H9 (cell line): ENCODE data around the gene MYH8. TPM values are rescaled to one million over a fixed set of nuclear protein-coding genes. Genes with fewer than 3 reads are reported as not detected.

Experiments
- DNase-seq: peaks from one replicate; pipeline ENCODE4 v3.0.0-alpha.2; 2017
- H2AFZ ChIP-seq: one replicate; pipeline ENCODE4 v1.6.1; 2013; ENCODE audit warnings: mild to moderate bottlenecking, low read length, control low read depth, moderate library complexity
- H2AK5ac ChIP-seq: 2 replicates; pipeline ENCODE4 v1.6.1; 2013; ENCODE audit warnings: low read length, control low read depth, mixed read lengths; ENCODE audit not compliant: insufficient read length
- H2BK120ac ChIP-seq: one replicate; pipeline ENCODE4 v1.6.1; 2013; ENCODE audit warnings: low read depth, mild to moderate bottlenecking, low read length, control low read depth, inconsistent platforms; ENCODE audit not compliant: poor library complexity, severe bottlenecking
- H2BK12ac ChIP-seq: 2 replicates; pipeline ENCODE4 v1.6.1; 2013; ENCODE audit warnings: low read length, control low read depth, mixed read lengths, low read depth; ENCODE audit not compliant: insufficient read length
- H2BK15ac ChIP-seq: 2 replicates; pipeline ENCODE4 v1.6.1; 2013; ENCODE audit warnings: low read depth, low read length, control low read depth
- H2BK20ac ChIP-seq: one replicate; pipeline ENCODE4 v1.6.1; 2013; ENCODE audit warnings: low read depth, mild to moderate bottlenecking, low read length, control low read depth, inconsistent platforms; ENCODE audit not compliant: poor library complexity, severe bottlenecking
- H2BK5ac ChIP-seq: 2 replicates; pipeline ENCODE4 v1.6.1; 2013; ENCODE audit warnings: low read length, control low read depth, mixed read lengths; ENCODE audit not compliant: insufficient read length
- H3K14ac ChIP-seq: 2 replicates; pipeline ENCODE4 v1.6.1; 2013; ENCODE audit warnings: low read length, control low read depth; ENCODE audit not compliant: insufficient read depth
- H3K18ac ChIP-seq: 2 replicates; pipeline ENCODE4 v1.6.1; 2013; ENCODE audit warnings: low read depth, mild to moderate bottlenecking, mixed read lengths, low read length, control low read depth; ENCODE audit not compliant: insufficient read length
- H3K23ac ChIP-seq: 2 replicates; pipeline ENCODE4 v1.6.1; 2013; ENCODE audit warnings: low read length, control low read depth, mixed read lengths, low read depth; ENCODE audit not compliant: insufficient read length
- H3K23me2 ChIP-seq: 2 replicates; pipeline ENCODE4 v1.6.1; 2013; ENCODE audit warnings: low read depth, mild to moderate bottlenecking, mixed read lengths, low read length, control low read depth; ENCODE audit not compliant: insufficient read length, poor library complexity, severe bottlenecking
- H3K27ac ChIP-seq: 2 replicates; pipeline ENCODE4 v1.5.1; 2013; ENCODE audit warnings: low read length, control low read depth, mixed read lengths, low read depth; ENCODE audit not compliant: insufficient read length
- H3K27me3 ChIP-seq: 2 replicates; pipeline ENCODE4 v1.6.1; 2013; ENCODE audit warnings: low read length, control low read depth, inconsistent platforms; ENCODE audit not compliant: insufficient read depth
- H3K4ac ChIP-seq: 2 replicates; pipeline ENCODE4 v1.6.1; 2013; ENCODE audit warnings: low read depth, mild to moderate bottlenecking, control low read depth, inconsistent platforms, low read length, moderate library complexity
- H3K4me1 ChIP-seq: 2 replicates; pipeline ENCODE4 v1.6.1; 2013; ENCODE audit warnings: low read length, control low read depth, inconsistent platforms; ENCODE audit not compliant: insufficient read depth
- H3K4me2 ChIP-seq: 2 replicates; pipeline ENCODE4 v1.6.1; 2013; ENCODE audit warnings: low read length, control low read depth, mixed read lengths; ENCODE audit not compliant: insufficient read length, insufficient read depth
- H3K56ac ChIP-seq: 2 replicates; pipeline ENCODE4 v1.6.1; 2013; ENCODE audit warnings: low read depth, mild to moderate bottlenecking, mixed read lengths, low read length, control low read depth; ENCODE audit not compliant: insufficient read length
- H3K79me1 ChIP-seq: 2 replicates; pipeline ENCODE4 v1.6.1; 2013; ENCODE audit warnings: low read depth, mild to moderate bottlenecking, moderate library complexity, low read length, control low read depth, inconsistent platforms; ENCODE audit not compliant: insufficient read depth, poor library complexity, severe bottlenecking
- H3K79me2 ChIP-seq: 2 replicates; pipeline ENCODE4 v1.6.1; 2013; ENCODE audit warnings: low read length, control low read depth, inconsistent platforms; ENCODE audit not compliant: insufficient read depth
- H3K9ac ChIP-seq: 2 replicates; pipeline ENCODE4 v1.6.1; 2013; ENCODE audit warnings: low read length, control low read depth, mixed read lengths; ENCODE audit not compliant: insufficient read length; ENCODE audit errors: extremely low read depth
- H3K9me3 ChIP-seq: one replicate; pipeline ENCODE4 v1.6.1; 2013; ENCODE audit warnings: low read depth, low read length, inconsistent platforms; ENCODE audit not compliant: control insufficient read depth
- H3T11ph ChIP-seq: one replicate; pipeline ENCODE4 v1.6.1; 2013; ENCODE audit warnings: mild to moderate bottlenecking, low read length, control low read depth, inconsistent platforms
- H4K20me1 ChIP-seq: one replicate; pipeline ENCODE4 v1.6.1; 2013; ENCODE audit not compliant: control insufficient read depth, insufficient read length, insufficient read depth
- H4K5ac ChIP-seq: 2 replicates; pipeline ENCODE4 v1.6.1; 2013; ENCODE audit warnings: low read depth, mild to moderate bottlenecking, mixed read lengths, low read length, control low read depth; ENCODE audit not compliant: insufficient read length
- H4K8ac ChIP-seq: replicated peaks from 2 replicates; pipeline ENCODE4 v1.6.1; 2013; ENCODE audit warnings: low read length, control low read depth, mixed read lengths, low read depth; ENCODE audit not compliant: insufficient read length
- H4K91ac ChIP-seq: 2 replicates; pipeline ENCODE4 v1.6.1; 2013; ENCODE audit warnings: low read depth, mild to moderate bottlenecking, moderate library complexity, mixed read lengths, low read length, control low read depth; ENCODE audit not compliant: insufficient read length
- H3K27ac Mint-ChIP-seq, 3 experiments: 2 replicates in 2 of 3; 3 replicates in 1 of 3; pipeline ENCODE4 v1.8.0; 2020 to 2021; ENCODE audit warnings: mixed read lengths in 3 of 3, mild to moderate bottlenecking in 1 of 3, moderate library complexity in 1 of 3
- H3K27me3 Mint-ChIP-seq: 2 replicates; pipeline ENCODE4 v1.8.0; 2021; ENCODE audit warnings: low read depth, mild to moderate bottlenecking, moderate library complexity, mixed read lengths
- H3K36me3 Mint-ChIP-seq, 3 experiments: 2 replicates in 2 of 3; 3 replicates in 1 of 3; pipeline ENCODE4 v1.8.0; 2020 to 2021; ENCODE audit warnings: low read depth in 3 of 3, mixed read lengths in 3 of 3; ENCODE audit not compliant: insufficient read depth in 1 of 3
- H3K4me1 Mint-ChIP-seq, 2 experiments: 2 replicates each; pipeline ENCODE4 v1.8.0; 2020; ENCODE audit warnings: mixed read lengths in 2 of 2
- H3K4me3 Mint-ChIP-seq, 2 experiments: 2 replicates in 1 of 2; 3 replicates in 1 of 2; pipeline ENCODE4 v1.8.0; 2020 to 2021; ENCODE audit warnings: mild to moderate bottlenecking in 2 of 2, mixed read lengths in 2 of 2, moderate library complexity in 1 of 2
- H3K9me3 Mint-ChIP-seq, 2 experiments: 2 replicates in 1 of 2; 3 replicates in 1 of 2; pipeline ENCODE4 v1.8.0; 2020; ENCODE audit warnings: mild to moderate bottlenecking in 2 of 2, mixed read lengths in 2 of 2, moderate library complexity in 1 of 2
- CTCF ChIP-seq: fragments of 200-600 bp; sonication (generic); conservative IDR thresholded peaks from 3 replicates; pipeline ENCODE4 v1.8.0; 2021; ENCODE audit warnings: antibody characterized with exemption, mild to moderate bottlenecking
- WGBS: extraction: QIAGEN DNeasy Blood & Tissue Kit; methylation state at CpG from one replicate; pipeline ENCODE4 v1.1.7; 2013; ENCODE audit warnings: missing lambda C conversion rate, low lambda C conversion rate, mixed read lengths; ENCODE audit not compliant: insufficient read length; ENCODE audit errors: extremely low coverage; 5-methylcytosine and 5-hydroxymethylcytosine counted together
- total RNA-seq: library from RNA; stranded (reverse); gene quantifications from 2 replicates; pipeline ENCODE4 v1.2.1, GENCODE V29; 2021

Gene MYH8
- total RNA-seq, 1 experiment from 2014 or later, result not detected

- Histone ChIP-seq H3K56ac (no peak overlapping the region), H3K79me1 (no peaks in the 10 kb centered on the region), H2BK15ac (no peak overlapping the region), H4K8ac (no peak overlapping the region), H3K27ac (no peak overlapping the region), H2BK120ac (no peak overlapping the region), H4K5ac (no peak overlapping the region), H3K4me2 (no peak overlapping the region), H3K4ac (no peak overlapping the region), H3K79me2 (0 out of 2 replicates have a peak, but pooled peaks cover 2% of the 10 kb centered on the region), H2BK20ac (no peak overlapping the region), H3K4me1 (no peaks in the 10 kb centered on the region), H2BK5ac (no peak overlapping the region), H4K91ac (no peak overlapping the region), H2AK5ac (no peak overlapping the region), H3T11ph (no peak overlapping the region), H2BK12ac (no peak overlapping the region), H3K27me3 (no peaks in the 10 kb centered on the region), H3K23ac (no peak overlapping the region), H3K14ac (no peak overlapping the region), H4K20me1 (no peaks in the 10 kb centered on the region), H3K18ac (no peak overlapping the region), H3K9ac (no peak overlapping the region), H2AFZ (no peak overlapping the region), H3K23me2 (peaks cover 2% of the 10 kb centered on the region), H3K9me3 (no peaks in the 10 kb centered on the region)
- no peak for DNase-seq
- Mint-ChIP-seq H3K9me3 (no peaks in the 10 kb centered on the region), H3K27me3 (no peaks in the 10 kb centered on the region), H3K36me3 (no peaks in the 10 kb centered on the region), H3K4me1 (no peaks in the 10 kb centered on the region), H3K4me3 (no peak overlapping the region), H3K27ac (no peak overlapping the region)
- TF ChIP-seq CTCF, result no peak
- no CpG with 5 or more reads among the region's 7 CpGs for WGBS
These were observed 25.5 kb upstream of the MYH8 start for GRCh38 chr17:10447026-10447931.
